Measurements from ENCODE around the gene COA3. TPM values are rescaled to one million over a fixed set of nuclear protein-coding genes. Genes with fewer than 3 reads are reported as not detected.

COA3 gene
- total and polyA plus RNA-seq, 2 donors (not counting 1 experiment from before 2014, with no cell fraction given) = 18.5 to 32.1 TPM

DNA sequence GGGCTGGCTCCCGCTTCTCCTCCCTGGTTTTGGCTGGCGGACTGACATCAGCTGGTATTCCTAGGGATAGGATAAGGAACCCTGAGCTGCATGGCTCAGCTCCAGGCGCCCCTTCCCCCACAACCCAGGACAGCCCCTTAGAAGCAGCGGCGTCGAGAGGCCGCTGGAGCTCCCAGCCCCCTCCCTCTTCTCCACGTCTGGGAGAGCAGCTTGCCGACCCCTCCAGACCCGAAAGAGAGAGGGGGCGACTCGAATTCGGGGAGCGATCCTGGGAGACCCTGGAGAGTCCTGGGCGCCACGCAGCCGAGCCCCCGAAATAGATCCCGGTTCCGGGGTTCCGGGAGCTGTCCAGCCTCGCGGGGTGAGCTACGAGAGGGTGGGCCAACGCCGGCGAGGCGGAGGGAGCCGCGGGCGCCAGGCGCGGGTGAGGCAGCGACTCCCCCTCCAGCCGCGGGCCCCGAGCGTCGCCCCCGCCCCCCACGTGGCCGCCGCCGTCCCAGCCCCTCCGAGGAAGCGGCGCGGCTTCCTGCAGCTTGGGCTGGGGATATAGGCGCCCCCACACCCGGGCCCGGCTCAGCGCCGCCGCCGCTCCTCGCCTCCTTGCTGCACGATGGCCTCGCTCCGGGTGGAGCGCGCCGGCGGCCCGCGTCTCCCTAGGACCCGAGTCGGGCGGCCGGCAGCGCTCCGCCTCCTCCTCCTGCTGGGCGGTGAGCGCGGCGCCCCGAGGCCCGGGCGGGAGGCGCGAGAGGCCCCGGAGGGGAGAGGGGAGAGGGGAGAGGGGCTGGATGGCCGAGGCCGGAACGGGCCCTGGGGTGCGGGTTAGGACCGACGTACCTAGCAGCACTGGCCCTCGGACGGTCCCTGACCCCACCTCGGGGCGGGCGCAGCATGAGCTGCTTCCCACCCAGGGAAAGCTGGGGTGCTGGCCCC, 37.6 kb downstream of the COA3 start, which contains the start of gene RAMP2:
Gene RAMP2, plus strand, starts transcription at position 576 of the 930 bp plus-strand sequence. Its CDS starts 35 bp downstream, at position 611.
- intact Hi-C loops (cut with micrococcal nuclease) = no loop called here
- CTCF ChIA-PET = interaction anchor here (0.6 to 4.8 kb wide), 14 partner anchors 9 to 870 kb away, joined by 3 to 60 read pairs (median 4); partner anchors contain the start of genes PSMC3IP and VPS25

More for the DNA sequence above, 37.6 kb downstream of the COA3 start, which contains the start of gene RAMP2:
- Histone ChIP-seq H3K36me3 (replicated peaks in 1 of 2; ENCODE audit: control extremely low read depth in 1 of 2, control insufficient read depth in 1 of 2, extremely low read depth in 1 of 2, insufficient read depth in 2 of 2, low read length in 1 of 2) (no peaks in the 10 kb centered on the region), H3K4me2 (replicated peaks; ENCODE audit: low read depth, low read length, poor library complexity, severe bottlenecking) (peak within 1 kb of the TSS; percentile 93), H3K27ac (ENCODE audit: low read length in 2 of 2) (no peak within 1 kb of the TSS), H3K27me3 (replicated peaks in 1 of 4; ENCODE audit: control extremely low read depth in 1 of 4, control insufficient read depth in 3 of 4, insufficient read depth in 4 of 4, low read length in 3 of 4) (peaks cover 0 to 48% (median 18%) of the 10 kb centered on the region in 4 experiments), H3K79me2 (ENCODE audit: control insufficient read depth, insufficient read depth, low read length) (no peaks in the 10 kb centered on the region), H2AFZ (ENCODE audit: insufficient read depth, low read depth, low read length, poor library complexity, severe bottlenecking) (peak within 1 kb of the TSS; percentile 64), H3K9ac (ENCODE audit: low read length) (peak within 1 kb of the TSS; percentile 56), H3K9me3 (ENCODE audit: control extremely low read depth in 1 of 3, control insufficient read depth in 2 of 3, insufficient read depth in 1 of 3, low read length in 2 of 3) (no peaks in the 10 kb centered on the region), H3K4me1 (ENCODE audit: control insufficient read depth in 2 of 2, insufficient read depth in 2 of 2, low read length in 2 of 2) (peaks cover 19 to 23% of the 10 kb centered on the region in 2 donors), H4K20me1 (ENCODE audit: control insufficient read depth, insufficient read depth, low read length, poor library complexity, severe bottlenecking) (no peaks in the 10 kb centered on the region), H3K4me3 (ENCODE audit: control extremely low read depth in 1 of 5, extremely low read depth in 1 of 5, insufficient read depth in 1 of 5, low read depth in 2 of 5, low read length in 4 of 5) (peak within 1 kb of the TSS in 4 of 5 experiments; percentile 13 to 54 (median 39))
- Mint-ChIP-seq H3K4me3 (peak within 1 kb of the TSS; percentile 85), H3K27me3 (peaks cover 50% of the 10 kb centered on the region), H3K4me1 (peaks cover 23% of the 10 kb centered on the region), H3K27ac (peak within 1 kb of the TSS; percentile 37), H3K9me3 (ENCODE audit: insufficient read depth) (no peaks in the 10 kb centered on the region)
- ATAC-seq (ENCODE audit: low read depth) = peak; percentile 32
- 4% methylated on average over 78 of the region's 92 CpGs for WGBS (ENCODE audit: insufficient coverage)
- DNase-seq = peak; percentile 45
- TF ChIP-seq, protein P1, sequence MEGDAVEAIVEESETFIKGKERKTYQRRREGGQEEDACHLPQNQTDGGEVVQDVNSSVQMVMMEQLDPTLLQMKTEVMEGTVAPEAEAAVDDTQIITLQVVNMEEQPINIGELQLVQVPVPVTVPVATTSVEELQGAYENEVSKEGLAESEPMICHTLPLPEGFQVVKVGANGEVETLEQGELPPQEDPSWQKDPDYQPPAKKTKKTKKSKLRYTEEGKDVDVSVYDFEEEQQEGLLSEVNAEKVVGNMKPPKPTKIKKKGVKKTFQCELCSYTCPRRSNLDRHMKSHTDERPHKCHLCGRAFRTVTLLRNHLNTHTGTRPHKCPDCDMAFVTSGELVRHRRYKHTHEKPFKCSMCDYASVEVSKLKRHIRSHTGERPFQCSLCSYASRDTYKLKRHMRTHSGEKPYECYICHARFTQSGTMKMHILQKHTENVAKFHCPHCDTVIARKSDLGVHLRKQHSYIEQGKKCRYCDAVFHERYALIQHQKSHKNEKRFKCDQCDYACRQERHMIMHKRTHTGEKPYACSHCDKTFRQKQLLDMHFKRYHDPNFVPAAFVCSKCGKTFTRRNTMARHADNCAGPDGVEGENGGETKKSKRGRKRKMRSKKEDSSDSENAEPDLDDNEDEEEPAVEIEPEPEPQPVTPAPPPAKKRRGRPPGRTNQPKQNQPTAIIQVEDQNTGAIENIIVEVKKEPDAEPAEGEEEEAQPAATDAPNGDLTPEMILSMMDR (IDR thresholded peaks at IDR 0.05) = no peak
- no peak for TF ChIP-seq EZH2 (IDR thresholded peaks at IDR 0.05; ENCODE audit: borderline replicate concordance, insufficient read depth, low read depth, low read length, poor library complexity, severe bottlenecking)
- POLR2A ChIA-PET = interaction anchor here (0.6 to 1.1 kb wide), 3 partner anchors 13 to 264 kb away, joined by 3 to 4 read pairs (median 3); partner anchors contain the start of gene VPS25
